ENCODE results near the gene TRIM26.
"Not testable (repeated sequence)": the region's sequence is repeated elsewhere in the genome, so short reads cannot be mapped to it uniquely, and the experiment has no call there.

TRIM26 gene

DNA sequence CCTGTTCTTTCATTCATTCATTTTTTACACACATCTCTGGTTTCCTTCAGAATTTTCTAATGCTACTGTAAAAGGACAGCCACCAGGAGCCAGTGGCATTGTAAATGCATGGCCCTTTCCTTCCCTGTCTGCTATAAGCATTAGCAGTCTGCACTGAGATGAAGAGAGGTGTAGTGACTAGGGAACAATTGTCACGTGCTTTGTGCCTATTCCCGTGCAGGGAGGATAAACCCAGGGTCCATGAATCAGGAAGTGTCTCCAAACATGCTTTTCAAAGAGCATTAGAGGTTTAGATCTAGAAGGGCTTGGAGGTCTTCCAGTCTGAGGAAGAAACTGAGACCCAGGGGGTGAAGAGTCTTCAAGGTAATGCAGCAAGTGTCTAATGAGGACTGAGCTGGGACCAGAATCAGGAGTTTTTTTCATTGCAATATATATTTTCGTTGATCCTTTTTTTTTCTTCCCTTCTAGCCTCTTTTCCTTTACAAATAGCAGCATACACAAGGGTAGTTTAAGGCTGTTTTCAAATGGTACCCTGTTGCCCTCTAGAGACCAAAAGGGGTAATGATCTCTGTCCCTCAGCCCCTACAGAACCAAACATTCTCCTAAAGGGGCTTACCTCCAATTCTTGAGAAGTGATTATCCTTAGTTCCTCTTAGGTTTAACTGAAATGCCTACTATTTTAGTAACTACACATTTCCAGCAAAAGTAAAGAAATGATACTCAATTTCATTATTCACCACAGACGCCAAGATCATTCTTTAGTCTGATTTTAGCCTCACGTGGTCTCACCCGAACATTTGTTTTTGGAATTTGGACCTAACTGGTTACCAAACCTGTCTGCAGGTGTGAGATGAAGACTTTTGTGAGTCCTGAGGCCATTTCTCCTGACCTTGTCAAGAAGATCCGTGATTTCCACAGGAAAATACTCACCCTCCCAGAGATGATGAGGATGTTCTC lies 43.3 kb downstream of the TRIM26 start:
- DNase-seq: no peak

DNA sequence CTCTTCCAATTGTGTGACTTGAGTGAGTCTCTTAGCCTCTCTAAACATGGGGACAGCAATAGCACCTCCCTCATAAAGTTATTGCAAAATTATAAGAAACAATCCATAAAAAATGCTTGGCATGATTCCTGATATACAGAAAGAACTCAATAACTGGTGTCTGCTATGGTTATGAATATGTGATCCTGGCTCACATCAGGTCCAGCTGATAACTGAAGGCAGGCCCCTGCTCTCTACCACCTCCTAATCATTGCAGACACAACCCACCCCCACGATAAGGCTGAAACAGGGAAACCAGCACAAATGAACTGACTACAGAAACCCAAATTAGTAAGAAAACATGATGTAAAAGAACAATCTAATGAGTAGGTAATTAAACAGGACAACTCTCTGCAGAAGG lies 44.5 kb downstream of the TRIM26 start:
- no peak for DNase-seq

DNA sequence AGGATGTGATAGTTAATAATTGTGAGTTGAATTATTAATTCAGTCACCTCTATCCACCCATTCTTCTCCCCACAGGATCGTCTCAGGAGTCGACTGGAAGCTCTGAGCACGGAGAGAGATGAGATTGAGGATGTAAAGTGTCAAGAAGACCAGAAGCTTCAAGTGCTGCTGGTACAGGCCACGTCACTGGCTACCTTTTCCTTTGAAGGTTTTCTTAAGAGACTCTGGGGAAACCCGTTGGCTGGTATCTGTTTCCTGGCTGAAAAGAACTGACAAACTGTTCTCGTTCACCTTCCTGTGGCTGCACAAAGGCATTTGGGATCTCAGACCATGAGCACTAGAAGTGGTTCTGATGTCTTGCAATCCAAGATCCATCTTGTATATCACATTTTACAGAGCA lies 46.1 kb downstream of the TRIM26 start:
- DNase-seq: no peak

DNA sequence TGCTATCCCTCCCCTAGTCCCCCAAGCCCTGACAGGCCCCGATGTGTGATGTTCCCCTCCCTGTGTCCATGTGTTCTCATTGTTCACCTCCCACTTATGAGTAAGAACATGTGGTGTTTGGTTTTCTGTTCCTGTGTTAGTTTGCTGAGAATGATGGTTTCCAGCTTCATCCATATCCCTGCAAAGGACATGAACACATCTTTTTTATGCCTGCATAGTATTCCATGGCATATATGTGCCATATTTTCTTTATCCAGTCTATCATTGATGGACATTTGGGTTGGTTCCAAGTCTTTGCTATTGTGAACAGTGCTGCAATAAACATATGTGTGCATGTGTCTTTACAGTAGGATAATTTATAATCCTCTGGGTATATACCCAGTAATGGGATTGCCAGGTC lies 48.0 kb downstream of the TRIM26 start:
- not testable (repeated sequence) for DNase-seq

DNA sequence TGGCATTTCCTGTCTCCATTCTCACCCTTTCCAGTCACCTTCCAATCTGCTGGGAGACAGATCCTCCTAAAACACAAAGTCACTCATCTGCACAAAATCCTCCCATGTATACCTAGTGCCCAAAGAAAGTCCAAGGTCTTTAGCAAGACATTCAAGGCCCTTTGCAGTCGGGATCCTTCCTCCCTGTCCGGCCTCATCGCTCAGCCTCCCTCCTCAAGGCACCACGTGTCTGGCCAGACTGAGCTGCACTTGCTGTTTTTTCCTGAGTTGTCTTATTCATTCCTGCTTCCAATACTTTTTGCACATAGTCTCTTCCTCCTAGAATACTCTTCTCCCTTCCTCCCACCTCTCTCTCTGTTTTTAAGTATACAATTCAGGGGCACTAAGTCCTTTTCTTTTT lies 48.5 kb downstream of the TRIM26 start:
- no peak for DNase-seq

DNA sequence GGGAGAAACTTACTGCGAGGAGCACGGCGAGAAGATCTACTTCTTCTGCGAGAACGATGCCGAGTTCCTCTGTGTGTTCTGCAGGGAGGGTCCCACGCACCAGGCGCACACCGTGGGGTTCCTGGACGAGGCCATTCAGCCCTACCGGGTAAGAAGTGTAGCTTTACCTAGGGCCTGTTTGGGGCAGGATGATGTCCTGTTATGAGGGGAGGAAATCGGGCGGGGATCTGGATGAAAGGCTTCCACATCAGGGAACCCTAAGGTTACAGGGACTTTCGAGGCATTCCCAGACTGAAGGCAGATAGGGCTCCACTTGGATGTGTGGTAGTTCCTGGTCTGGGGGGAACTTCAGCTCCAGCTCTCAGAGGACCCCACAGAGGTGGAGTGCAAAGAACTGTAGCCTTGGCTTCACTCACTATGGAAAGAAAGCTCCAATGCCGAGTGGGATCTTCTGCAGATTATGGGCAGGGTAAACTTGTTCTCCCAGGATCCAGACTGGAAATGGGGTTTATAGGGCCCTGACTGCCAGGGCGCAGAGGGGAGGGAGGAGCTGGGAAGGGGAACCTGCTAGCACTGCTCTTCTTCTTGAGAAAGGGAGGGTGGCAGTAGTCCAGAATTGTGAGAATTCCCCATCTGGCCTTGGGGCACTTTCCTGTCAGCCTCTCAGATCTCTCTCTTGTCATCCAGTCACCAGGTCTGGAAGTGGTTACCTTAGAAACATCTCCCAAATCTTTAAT lies 49.1 kb downstream of the TRIM26 start:
- DNase-seq: no peak

DNA sequence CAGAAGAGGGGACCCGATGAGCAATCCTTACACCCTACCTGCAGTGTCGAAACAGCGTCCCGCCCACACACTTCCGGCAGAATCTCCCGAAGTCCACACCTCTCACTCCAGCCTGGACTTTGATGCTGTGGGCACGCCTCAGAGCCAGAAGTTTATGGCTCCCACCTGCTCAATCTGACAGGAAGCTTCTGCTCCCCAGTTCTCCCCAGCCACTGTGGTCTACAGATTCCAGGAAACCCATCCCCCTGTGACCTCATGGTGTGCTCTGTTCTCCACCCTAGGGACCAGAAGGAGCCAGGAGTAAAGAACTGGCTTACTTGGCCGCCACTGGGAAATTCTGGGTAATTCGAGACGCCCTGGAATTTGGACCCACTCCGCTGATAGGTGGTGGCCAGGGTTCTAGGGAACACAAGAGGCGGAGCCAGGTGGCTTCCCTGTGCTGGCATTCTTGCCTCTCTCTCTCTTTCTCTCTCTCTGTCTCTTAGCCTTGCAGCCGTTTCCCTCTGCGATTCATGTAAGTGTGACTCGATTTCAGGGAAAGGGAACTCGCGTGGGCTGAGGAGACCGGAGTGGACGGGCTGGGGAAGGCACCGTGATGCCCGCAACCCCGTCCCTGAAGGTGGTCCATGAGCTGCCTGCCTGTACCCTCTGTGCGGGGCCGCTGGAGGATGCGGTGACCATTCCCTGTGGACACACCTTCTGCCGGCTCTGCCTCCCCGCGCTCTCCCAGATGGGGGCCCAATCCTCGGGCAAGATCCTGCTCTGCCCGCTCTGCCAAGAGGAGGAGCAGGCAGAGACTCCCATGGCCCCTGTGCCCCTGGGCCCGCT lies 49.9 kb downstream of the TRIM26 start, which contains the start of gene TRIM15:
TRIM15 (plus strand) TSS at position 457 of the 828 bp plus-strand sequence; CDS start at position 596, 139 bp downstream.
- DNase-seq: peak; percentile 13

DNA sequence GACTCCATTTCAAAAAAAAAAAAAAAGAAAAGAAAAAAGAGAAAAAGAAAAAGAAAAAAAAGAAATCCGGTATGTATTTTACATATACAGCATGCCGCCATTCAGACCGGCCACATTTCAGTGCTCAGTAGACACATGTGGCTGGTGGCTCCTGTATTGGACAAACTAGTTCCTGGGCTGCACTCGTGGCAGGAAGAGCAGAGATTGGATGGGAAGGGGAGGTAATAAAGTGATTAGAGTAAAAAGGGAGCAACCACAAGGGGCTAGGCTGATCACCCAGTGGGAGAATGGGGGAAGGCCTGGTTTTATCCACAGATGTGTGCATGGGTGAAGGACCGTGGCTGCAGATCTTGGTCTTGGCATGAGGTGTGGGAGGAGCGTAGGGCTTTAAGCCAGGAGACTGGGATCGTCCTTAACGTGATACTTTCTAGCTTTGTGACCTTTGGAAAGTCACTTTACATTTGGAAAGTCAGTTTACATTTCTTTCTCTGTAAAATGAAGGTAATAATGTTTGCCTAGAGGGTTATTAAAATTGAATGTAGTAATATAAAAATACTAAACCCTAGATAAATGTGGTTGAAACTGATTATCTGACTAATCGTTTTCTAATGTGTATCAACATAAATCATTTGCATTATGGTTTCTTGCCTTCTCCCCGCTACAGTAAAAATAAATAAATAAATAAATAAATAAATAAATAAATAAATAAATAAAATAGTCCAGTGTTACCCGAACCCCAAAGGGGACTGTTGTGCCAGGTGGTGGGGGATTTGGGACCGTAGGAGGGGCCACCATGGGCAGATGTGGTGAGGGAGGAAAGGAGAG lies 50.7 kb downstream of the TRIM26 start:
- no peak for DNase-seq

DNA sequence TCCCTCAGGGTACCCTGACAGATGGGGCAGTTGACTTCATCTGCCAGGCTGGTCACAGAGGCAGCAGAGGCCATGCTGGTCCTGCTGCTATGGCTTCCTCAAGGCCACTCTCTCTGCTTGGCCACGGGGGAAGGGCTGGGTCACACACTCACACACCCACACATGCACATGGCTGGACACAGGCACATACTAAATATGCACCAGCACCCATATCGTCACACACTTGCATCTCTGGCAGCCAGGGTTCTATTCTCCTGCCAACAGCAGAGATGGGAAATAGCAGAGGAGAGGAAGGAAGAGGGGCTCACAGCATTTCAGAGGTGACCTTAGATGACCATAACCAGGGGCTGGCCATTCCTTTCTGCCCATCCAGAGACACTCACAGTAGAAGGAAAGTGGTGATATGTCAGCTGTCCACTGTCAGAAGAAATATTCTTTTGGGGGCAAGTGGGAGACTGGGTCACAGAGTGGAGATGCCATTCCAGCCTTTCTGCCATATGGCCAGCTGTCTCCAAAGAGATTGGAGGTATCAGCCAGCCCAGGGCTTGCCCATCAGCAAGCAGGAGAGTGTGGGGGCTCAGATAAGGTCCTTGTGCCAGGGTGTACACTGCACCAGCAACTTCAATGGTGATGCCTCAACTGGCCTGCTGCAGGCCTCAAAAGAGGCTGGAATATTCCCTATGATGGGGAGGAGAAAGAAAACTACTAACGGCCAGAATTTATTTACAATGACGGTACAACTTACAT lies 52.2 kb downstream of the TRIM26 start, which contains the start of gene TRIM10:
TRIM10 (minus strand) TSS at position 427 of the 747 bp plus-strand sequence; CDS start at position 74, 353 bp downstream.
- no peak for DNase-seq

DNA sequence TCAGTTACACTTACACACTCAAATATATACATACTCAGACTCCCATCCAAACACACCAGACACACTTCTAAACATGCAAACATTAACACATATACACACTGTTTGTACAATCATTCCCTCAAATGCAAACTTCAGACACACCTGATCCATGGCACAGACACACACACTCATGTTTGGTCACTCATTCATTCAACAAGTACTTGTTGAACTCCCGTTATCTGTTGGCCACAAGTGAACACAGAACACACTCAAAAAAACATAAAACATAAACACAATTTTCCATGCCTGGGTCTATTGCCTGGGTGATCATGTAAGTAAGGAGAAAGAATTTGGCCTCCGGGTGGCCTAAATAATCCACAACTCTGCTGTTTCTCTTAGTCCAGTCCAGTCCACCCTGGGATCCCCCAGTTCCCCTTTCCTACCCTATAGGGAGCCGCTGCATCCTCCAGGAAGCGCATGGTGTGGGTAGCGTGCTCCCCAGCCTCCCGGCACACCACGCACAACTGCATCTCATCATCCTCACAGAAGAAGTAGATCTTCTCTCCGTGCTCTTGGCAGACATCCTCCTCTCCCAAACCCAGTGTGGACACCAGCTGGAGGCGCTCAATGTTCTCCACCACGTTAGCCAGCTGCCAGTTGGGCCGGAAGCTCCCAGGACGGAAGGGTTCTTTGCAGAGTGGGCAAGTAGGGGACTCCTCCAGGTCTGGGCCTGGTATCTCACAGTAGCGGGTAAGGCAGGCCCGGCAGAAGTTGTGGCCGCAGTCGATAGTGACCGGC lies 53.0 kb downstream of the TRIM26 start:
- no peak for DNase-seq

DNA sequence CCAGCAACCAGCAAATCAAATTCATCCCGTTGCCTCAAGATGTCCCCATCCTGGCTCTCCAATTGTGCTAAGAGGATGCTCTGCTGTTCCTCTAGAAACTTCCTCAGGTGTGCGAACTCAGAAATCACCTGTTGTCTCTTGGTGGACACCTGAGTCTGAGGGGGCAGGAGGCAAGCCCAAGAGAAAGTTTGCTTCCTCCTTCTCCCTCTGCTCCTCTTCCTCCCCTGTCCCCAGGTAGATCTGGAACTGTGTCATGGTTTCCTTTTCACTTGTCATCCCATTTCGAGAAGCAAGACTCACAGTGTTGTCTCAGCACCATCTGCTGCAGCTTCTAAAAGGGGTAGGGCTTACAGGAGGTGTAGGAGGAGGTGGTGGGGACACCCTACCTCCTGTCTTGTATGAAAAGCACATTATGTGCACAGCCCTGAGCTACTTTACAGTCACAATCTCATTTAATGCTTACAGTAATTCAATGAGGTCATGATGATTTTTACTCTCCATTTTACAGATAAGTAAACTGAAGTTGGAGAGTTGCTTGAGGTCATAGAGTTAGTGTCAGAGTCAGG lies 54.6 kb downstream of the TRIM26 start:
- no peak for DNase-seq

DNA sequence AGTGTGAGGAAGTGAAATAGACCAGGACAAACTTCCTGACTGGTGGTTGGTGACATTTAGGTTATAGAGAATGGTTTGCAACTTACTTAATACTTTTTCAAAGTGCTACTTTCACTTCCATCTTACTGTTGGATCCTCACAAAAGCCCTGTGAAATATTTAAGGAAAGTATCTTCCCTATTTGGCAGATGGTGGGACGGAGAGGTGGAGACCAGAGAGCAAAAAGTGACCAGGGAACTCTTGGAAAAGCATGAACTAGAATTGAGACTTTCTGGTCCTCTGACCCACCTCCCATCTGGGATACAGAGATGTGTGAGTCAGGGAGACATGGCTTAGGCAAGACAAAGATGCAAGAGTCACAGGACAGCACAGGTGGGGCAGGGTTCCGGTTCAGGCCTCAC lies 55.2 kb downstream of the TRIM26 start:
- no peak for DNase-seq

DNA sequence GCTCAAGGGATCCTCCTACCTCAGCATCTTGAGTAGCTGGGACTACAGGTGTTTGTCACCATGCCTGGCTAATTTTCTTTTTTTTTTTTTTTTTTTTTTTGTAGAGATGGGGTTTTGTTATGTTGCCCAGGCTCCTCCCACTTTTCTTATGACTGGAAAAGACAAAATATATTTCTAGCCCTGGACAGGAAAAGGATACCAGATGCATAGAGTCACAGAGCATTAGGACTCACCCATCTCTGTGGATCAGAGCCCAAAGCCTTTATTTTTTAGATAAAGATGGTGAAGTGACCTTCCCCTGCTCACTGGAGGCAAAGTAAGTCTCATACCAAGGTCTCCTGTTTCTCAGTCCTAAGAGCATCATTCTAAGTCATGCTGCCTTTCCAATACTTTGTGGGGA lies 55.6 kb downstream of the TRIM26 start:
- DNase-seq: no peak

DNA sequence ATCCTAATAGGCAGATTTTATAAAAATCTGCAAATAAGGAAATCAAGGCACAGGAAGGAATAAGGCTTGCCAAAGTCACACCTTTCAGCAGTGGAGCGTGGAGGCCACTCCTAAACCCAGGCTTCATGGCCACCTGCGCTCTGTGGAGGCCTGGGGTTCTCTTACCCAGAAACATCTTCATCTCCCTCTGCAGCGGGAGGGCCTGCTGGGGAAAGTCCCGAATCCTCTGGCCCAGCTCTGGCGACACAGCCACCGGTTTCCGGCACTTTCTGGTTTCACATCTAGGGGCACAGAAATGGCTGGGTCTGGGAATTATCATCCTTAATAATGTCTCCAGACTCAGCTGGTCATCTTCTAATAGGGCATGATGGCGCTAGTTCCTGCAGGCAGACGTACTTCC lies 56.4 kb downstream of the TRIM26 start:
- no peak for DNase-seq

DNA sequence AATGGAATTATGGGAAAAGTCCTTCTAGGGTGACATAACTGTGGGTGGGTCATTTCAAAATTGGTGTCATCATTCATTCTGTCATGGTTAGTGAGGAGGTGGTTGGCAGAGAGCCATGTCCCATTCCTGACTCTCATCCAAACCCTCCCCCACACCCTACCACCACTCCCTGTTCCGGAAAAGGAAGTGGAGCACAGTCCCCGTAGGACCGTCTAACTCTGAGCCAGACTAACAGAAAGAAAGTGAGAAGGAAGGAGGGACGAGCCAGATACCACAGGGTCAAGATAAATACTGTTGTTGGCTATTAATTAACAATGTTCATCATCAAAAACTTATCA lies 57.0 kb downstream of the TRIM26 start:
- DNase-seq: no peak

DNA sequence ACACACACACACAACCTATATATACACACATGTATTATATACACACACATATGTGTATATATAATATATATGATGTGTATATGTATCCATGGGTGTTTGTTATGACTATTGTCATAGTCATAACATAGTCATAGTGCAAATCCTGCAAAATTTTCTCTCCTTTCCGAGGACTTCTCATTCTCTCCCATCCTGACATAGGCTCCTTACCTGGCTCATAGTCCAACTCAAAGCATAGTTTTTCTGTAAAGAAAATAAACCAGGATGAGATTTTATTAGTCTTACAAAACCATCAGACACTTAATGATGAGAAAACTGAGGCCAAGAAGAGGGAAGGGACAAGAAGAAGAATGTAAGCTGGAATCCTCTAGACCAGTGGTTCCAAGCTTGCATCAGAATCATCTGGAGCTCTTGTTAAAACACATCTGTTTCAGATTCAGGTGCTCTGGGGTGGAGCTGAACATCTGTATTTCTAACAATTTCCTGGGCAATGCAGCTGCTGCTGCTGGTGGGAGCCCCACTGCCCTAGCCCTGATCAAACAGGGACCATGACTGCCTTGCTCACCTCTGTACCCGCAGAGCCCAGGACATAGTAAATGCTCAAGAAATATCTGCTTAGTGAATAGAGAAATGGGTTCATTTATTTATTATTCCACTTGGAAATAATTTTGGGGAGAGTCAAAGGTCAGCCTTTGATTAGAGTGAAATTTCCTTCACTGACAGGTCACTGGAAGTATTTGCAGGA lies 57.5 kb downstream of the TRIM26 start:
- DNase-seq: no peak

DNA sequence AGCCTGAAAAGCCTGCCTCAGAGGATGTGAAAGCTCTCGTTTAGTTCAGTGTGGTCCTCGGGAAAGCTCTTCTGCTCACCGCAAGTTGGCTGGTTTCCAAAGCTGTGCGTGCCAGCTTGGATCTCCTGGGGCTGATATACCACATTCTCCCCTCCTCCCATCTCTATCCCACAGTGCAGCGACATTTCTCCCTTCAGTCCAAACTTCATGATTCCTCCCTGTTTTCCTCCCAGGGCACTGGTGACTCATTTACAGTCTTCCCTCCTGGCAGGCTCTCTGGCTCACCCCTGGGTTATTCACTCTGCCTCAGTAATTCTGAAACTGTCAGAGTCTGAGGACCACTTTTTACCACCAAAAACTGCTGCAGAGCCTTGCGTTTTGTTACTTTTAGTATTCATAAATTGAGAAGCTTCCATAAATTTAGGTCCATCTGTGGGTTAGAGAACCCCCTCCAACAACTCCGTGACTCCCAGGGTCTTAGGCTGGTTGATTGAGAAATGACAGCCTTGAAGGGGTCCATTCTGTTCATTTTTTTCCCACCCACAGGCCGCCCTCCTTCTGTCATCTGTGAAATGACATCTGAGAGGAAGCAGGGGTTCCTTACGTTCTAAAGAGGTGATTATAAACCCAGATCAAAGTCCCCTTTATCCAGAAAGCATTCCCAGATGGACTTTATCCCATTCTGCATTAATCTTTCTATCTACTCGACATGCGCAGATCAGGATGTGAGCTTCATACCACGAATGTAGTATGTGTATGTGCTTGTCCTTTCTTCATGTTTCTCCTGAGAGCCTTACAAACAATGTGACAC lies 58.3 kb downstream of the TRIM26 start:
- DNase-seq: no peak

DNA sequence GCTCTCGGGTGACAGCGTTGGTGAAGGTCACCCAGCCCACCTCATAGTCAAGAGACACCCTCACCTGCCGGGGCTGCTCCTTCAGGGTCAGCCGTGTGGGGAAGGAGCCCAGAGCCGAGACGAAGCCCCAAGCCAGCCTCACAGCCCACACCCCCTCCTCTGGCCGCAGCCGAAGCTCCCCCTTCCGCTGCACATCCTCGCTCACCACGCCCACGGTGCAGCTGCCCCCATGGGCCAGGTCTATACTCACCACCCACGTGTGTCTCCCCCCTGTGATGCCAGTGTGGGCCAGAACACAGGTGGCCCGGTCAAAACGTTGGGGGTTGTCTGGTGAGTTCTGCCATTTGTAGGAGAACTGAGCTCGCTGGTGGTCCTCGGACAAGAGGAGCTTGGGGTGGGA lies 59.1 kb downstream of the TRIM26 start:
- no peak for DNase-seq

All from T-helper 9 cell (primary cell).